ENCODE measurements around the gene PXMP4.

- TF ChIP-seq REST (IDR thresholded peaks at IDR 0.05; ENCODE audit: insufficient read depth in 1 of 2, low read depth in 2 of 2, low read length in 2 of 2) (no peak), SIN3A (IDR thresholded peaks at IDR 0.05; ENCODE audit: borderline replicate concordance, insufficient read depth, low read length) (no peak), TAF1 (IDR thresholded peaks at IDR 0.05; ENCODE audit: borderline replicate concordance, insufficient read depth, low read length) (no peak), POLR2AphosphoS5 (IDR thresholded peaks at IDR 0.05; ENCODE audit: low read depth, low read length) (no peak)
Observed at GRCh38 chr20:33739493-33739892, 19.4 kb upstream of the PXMP4 start.

Measured in PFSK-1 (cell line).